Stimulated activated CD4-positive, alpha-beta T cell treated with anti-CD3 and anti-CD28 coated beads, Interleukin-2, amount 100 ng/mL, for 48 hours (primary cell): Measurements from ENCODE around the gene TASP1.
"Not testable (repeated sequence)": the region's sequence is repeated elsewhere in the genome, so short reads cannot be mapped to it uniquely, and the experiment has no call there.

Experiments used
- DNase-seq, 2 donors: peaks; one replicate each; pipeline ENCODE4 v3.0.0-alpha.2; 2020

TASP1 gene

GRCh38 chr20:13492001-13492481 lies 146.7 kb downstream of the TASP1 start:
- no peak for DNase-seq

DNA sequence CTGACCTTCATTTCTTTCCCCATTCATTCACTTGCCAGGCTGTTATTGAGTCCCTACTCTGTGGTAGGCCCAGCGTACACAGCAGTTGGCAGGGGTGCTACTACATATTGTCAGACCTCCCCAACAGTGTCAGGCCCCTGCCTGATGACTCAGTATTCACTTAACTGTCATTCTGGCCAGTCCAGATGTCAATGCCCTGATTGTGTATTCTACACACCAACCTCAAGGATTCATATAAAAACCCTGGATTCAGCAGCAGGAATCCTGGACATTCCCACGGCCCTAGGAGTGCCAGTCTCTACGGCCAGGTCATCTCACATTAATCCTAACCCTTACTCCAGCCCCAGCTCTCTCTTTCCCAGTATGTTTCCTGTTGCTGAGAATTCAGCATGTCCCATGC lies 151.5 kb downstream of the TASP1 start:
- no peak for DNase-seq

GRCh38 chr20:13486694-13487093 lies 152.0 kb downstream of the TASP1 start:
- DNase-seq = no peak

- DNase-seq = no peak
Observed at GRCh38 chr20:13485576-13485975, 153.2 kb downstream of the TASP1 start.

DNA sequence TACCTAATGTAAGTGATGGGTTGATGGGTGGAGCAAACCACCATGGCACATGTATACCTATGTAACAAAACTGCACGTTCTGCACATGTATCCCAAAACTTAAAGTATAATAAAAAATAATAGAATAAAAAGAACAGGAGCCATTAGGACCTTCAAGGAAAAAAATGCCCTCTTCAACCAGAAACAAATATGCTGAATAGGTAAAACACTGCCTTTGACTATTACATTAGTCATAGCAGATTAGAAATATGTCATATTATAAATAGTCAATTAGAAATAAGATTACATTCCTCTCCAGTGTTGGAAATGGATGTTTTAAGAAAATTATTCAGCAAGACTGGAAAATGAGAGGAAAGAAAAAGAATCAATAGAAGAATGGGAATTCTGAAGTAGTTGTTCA lies 153.7 kb downstream of the TASP1 start:
- DNase-seq = not testable (repeated sequence)

- not testable (repeated sequence) for DNase-seq
Observed at GRCh38 chr20:13483472-13483871, 155.3 kb downstream of the TASP1 start.

GRCh38 chr20:13478366-13478765 lies 160.4 kb downstream of the TASP1 start:
- no peak for DNase-seq

GRCh38 chr20:13474467-13474866 lies 164.3 kb downstream of the TASP1 start:
- no peak for DNase-seq

GRCh38 chr20:13469262-13469661 lies 169.5 kb downstream of the TASP1 start:
- DNase-seq = no peak

- no peak for DNase-seq
Observed at GRCh38 chr20:13468166-13468565, 170.6 kb downstream of the TASP1 start.

- DNase-seq = no peak
Observed at GRCh38 chr20:13464702-13465101, 174.0 kb downstream of the TASP1 start.

GRCh38 chr20:13461849-13462458 lies 176.8 kb downstream of the TASP1 start:
- no peak for DNase-seq

GRCh38 chr20:13458860-13459451 lies 179.8 kb downstream of the TASP1 start:
- no peak for DNase-seq

DNA sequence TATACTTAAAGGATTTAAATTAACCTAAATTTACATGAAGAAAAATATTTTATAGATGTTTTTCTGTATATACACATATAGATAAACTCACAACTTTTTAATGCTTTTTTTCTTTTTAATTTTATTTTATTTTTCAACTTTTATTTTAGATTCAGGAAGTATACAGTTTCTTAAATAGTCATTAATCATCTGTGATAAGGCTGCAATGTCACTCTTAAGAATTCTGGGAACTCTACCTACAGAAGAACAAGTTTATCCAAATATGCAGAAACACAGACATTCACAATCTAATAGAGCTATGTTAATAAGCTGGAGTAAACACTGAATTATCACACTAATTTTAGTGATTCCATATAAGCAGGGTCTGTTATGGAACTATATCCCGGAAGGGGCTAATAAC lies 181.2 kb downstream of the TASP1 start:
- DNase-seq = no peak

DNA sequence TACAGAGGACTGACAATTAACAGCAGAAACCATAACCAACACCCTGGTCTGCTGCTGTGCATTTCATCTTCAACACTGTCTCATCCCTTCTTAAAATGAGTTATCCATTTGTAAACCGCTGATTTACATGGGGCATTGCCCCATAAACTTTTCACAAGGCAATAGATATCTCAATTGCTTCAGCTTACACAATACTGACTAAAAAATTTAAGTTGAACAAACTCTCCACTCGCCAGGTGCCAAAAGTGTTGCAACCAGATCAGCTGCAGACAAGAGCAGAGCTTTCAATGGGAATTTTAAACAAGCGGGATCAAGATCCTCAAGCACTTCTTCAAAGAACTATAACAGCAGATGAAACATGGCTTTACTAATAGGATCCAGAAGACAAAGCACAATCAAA lies 183.0 kb downstream of the TASP1 start:
- DNase-seq = no peak

GRCh38 chr20:13453367-13453766 lies 185.4 kb downstream of the TASP1 start:
- no peak for DNase-seq

- no peak for DNase-seq
Observed at GRCh38 chr20:13452470-13453124, 186.1 kb downstream of the TASP1 start.

- DNase-seq = no peak
Observed at GRCh38 chr20:13449868-13450434, 188.8 kb downstream of the TASP1 start.

GRCh38 chr20:13447385-13448180 lies 191.1 kb downstream of the TASP1 start:
- DNase-seq = no peak

GRCh38 chr20:13443690-13444089 lies 195.0 kb downstream of the TASP1 start:
- no peak for DNase-seq

DNA sequence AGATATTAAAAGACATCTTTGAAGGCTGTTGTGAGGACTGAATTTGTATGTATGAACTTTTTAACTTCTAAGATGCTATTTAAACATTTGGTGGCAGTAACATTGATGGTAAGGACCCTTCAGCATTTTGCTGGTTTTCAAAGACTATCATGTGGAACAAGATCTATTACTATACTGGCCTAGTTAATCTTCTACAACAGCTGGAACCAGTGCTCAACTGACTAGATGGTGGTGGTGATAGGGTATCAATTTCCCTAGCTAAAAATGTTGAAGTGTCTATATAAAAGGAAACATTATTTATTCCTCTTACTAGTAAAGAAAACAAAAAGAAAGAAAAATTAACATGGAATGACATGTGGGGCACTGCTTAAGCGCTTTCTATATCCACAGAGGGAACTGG lies 195.7 kb downstream of the TASP1 start:
- no peak for DNase-seq

DNA sequence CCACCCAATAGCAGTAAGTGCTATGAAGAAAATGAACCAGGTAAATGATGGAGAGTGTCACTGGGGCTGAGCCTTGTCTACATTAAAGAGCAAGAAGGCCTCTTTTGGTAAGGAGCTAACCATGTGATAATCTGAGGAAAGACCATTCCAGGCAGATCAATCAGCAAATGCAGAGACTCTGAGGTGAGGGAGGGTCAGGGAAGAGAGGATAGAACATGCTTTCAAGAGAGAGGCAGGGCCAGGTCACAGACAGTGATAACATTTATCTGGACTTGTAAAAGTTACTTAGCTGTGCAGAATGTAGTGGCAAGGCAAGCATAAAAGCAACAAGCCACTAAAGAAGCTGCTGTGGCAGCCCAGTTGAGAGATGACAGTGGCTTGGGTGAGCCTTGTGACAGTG lies 197.3 kb downstream of the TASP1 start:
- DNase-seq = no peak

GRCh38 chr20:13436530-13436929 lies 202.2 kb downstream of the TASP1 start:
- no peak for DNase-seq
